ENCODE results near the gene TMEM147. TPM values are rescaled to one million over a fixed set of nuclear protein-coding genes. Genes with fewer than 3 reads are reported as not detected.

Gene TMEM147
- total RNA-seq, 2 experiments from 2014 or later, result 20.3 to 22.0 TPM

DNA sequence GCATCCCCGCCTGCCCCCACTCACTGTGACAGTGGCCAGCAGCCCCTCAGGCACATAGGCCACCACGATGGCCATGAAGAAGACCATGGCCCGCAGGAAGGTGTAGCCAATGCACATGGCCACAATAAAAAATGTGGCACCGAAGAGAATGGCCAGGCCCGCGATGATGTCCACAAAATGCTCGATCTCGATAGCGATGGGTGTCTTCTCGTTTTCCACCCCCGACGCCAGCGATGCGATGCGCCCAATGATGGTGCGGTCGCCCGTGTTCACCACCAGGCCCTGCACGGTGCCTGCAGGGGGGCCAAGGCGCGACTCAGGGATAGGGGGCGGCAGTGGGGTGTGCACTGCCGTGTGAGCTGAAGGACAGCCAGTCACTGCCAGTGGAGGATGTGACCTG is 14.4 kb downstream of the TMEM147 start:
- Mint-ChIP-seq H3K36me3 (ENCODE audit: low read depth) (no peaks in the 10 kb centered on the region), H3K4me3 (no peak overlapping the region), H3K9me3 (no peaks in the 10 kb centered on the region), H3K27me3 (peaks cover 69% of the 10 kb centered on the region), H3K4me1 (ENCODE audit: low read depth) (peaks cover 15% of the 10 kb centered on the region), H3K27ac (no peak overlapping the region)
- intact Hi-C loops (cut with DNase I, micrococcal nuclease), result loop anchor here in 1 of 2 experiments (10.0 kb wide), 1 partner anchor 115 kb away; no protein-coding TSS in a partner anchor
- TF ChIP-seq, protein P1, sequence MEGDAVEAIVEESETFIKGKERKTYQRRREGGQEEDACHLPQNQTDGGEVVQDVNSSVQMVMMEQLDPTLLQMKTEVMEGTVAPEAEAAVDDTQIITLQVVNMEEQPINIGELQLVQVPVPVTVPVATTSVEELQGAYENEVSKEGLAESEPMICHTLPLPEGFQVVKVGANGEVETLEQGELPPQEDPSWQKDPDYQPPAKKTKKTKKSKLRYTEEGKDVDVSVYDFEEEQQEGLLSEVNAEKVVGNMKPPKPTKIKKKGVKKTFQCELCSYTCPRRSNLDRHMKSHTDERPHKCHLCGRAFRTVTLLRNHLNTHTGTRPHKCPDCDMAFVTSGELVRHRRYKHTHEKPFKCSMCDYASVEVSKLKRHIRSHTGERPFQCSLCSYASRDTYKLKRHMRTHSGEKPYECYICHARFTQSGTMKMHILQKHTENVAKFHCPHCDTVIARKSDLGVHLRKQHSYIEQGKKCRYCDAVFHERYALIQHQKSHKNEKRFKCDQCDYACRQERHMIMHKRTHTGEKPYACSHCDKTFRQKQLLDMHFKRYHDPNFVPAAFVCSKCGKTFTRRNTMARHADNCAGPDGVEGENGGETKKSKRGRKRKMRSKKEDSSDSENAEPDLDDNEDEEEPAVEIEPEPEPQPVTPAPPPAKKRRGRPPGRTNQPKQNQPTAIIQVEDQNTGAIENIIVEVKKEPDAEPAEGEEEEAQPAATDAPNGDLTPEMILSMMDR (IDR thresholded peaks at IDR 0.05), result no peak
- DNase-seq (peak in 1 of 14 experiments; percentile 9), ATAC-seq (ENCODE audit: poor library complexity) (no peak)
- Histone ChIP-seq H3K27ac (ENCODE audit: low read depth in 1 of 2, low read length in 2 of 2) (no peak overlapping the region), H3K9me3 (ENCODE audit: control insufficient read depth in 1 of 2, insufficient read depth in 1 of 2, low read length in 2 of 2) (peaks cover 0 to 16% of the 10 kb centered on the region in 2 experiments), H3K4me3 (ENCODE audit: low read length) (no peak overlapping the region), H3K36me3 (ENCODE audit: insufficient read depth, low read length) (no peaks in the 10 kb centered on the region), H3K27me3 (ENCODE audit: control insufficient read depth in 1 of 2, insufficient read depth in 2 of 2, low read length in 2 of 2) (peaks cover 15 to 36% of the 10 kb centered on the region in 2 experiments), H3K4me1 (ENCODE audit: insufficient read depth, low read length) (peaks cover 17% of the 10 kb centered on the region)
- ChIA-PET POLR2A (no interaction called here), CTCF (no interaction called here)

DNA sequence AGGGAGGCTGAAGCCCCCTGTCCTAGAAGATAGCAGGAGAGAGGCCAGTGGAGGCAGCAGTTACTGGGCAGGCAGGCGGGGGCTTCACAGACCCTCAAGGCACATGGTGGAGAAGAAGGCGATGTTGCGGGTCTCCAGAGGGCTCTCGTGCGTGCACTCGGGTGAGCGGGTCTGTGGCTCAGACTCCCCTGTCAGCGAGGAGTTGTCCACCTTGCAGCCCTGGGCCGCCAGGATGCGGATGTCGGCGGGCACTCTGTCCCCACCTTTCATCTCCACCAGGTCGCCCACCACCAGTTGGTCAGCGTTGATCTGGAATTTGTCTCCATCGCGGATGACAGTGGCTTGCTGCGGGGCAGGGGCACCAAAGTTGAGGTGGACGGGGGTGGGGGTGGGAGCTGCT is 14.8 kb downstream of the TMEM147 start:
- intact Hi-C loops (cut with DNase I, micrococcal nuclease), result loop anchor here in 1 of 2 experiments (10.0 kb wide), 1 partner anchor 115 kb away; no protein-coding TSS in a partner anchor
- Histone ChIP-seq H3K36me3 (ENCODE audit: insufficient read depth, low read length) (no peaks in the 10 kb centered on the region), H3K4me3 (ENCODE audit: low read length) (no peak overlapping the region), H3K9me3 (ENCODE audit: control insufficient read depth in 1 of 2, insufficient read depth in 1 of 2, low read length in 2 of 2) (peaks cover 0 to 16% of the 10 kb centered on the region in 2 experiments), H3K27me3 (ENCODE audit: control insufficient read depth in 1 of 2, insufficient read depth in 2 of 2, low read length in 2 of 2) (peaks cover 15 to 36% of the 10 kb centered on the region in 2 experiments), H3K27ac (ENCODE audit: low read depth in 1 of 2, low read length in 2 of 2) (no peak overlapping the region), H3K4me1 (ENCODE audit: insufficient read depth, low read length) (peaks cover 17% of the 10 kb centered on the region)
- Mint-ChIP-seq H3K4me1 (ENCODE audit: low read depth) (peaks cover 15% of the 10 kb centered on the region), H3K27ac (no peak overlapping the region), H3K27me3 (peaks cover 74% of the 10 kb centered on the region), H3K36me3 (ENCODE audit: low read depth) (no peaks in the 10 kb centered on the region), H3K9me3 (no peaks in the 10 kb centered on the region), H3K4me3 (no peak overlapping the region)
- TF ChIP-seq, protein P1 (IDR thresholded peaks at IDR 0.05), result no peak
- ATAC-seq (ENCODE audit: poor library complexity) (no peak), DNase-seq (peak in 1 of 14 experiments; percentile 8)
- ChIA-PET POLR2A (no interaction called here), CTCF (interaction anchor here (0.6 kb wide), 1 partner anchor 121 kb away, joined by 4 read pairs; no protein-coding TSS in a partner anchor)

DNA sequence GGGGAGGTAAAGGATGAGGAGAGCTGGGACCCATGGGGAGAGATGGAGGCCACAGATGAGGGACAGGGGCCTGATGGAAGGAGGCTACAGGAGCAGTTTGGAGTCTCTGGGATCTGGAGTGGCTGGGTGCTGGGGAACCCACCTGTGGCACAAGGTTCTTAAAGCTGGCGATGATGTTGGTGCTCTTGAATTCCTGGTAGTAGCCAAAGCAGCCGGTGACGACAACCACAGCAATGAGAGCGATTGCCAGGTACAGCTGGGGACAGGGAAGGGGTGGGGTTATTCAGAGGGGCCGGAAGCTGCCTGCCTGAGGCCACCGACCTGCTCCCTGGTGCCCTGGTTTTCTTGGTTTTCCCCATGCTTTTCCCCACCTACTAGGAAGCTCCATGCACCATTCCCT is 15.3 kb downstream of the TMEM147 start:
- TF ChIP-seq, protein P1 (IDR thresholded peaks at IDR 0.05), result no peak
- DNase-seq (no peak), ATAC-seq (ENCODE audit: poor library complexity) (no peak)
- Histone ChIP-seq H3K27me3 (ENCODE audit: control insufficient read depth in 1 of 2, insufficient read depth in 2 of 2, low read length in 2 of 2) (peaks cover 15 to 36% of the 10 kb centered on the region in 2 experiments), H3K4me1 (ENCODE audit: insufficient read depth, low read length) (peaks cover 17% of the 10 kb centered on the region), H3K36me3 (ENCODE audit: insufficient read depth, low read length) (no peaks in the 10 kb centered on the region), H3K27ac (ENCODE audit: low read depth in 1 of 2, low read length in 2 of 2) (no peak overlapping the region), H3K9me3 (ENCODE audit: control insufficient read depth in 1 of 2, insufficient read depth in 1 of 2, low read length in 2 of 2) (peaks cover 0 to 16% of the 10 kb centered on the region in 2 experiments), H3K4me3 (ENCODE audit: low read length) (no peak overlapping the region)
- ChIA-PET CTCF (interaction anchor here (0.6 kb wide), 1 partner anchor 121 kb away, joined by 4 read pairs; no protein-coding TSS in a partner anchor), POLR2A (no interaction called here)
- Mint-ChIP-seq H3K27me3 (peaks cover 76% of the 10 kb centered on the region), H3K36me3 (ENCODE audit: low read depth) (no peaks in the 10 kb centered on the region), H3K4me1 (ENCODE audit: low read depth) (peaks cover 15% of the 10 kb centered on the region), H3K4me3 (no peak overlapping the region), H3K9me3 (no peaks in the 10 kb centered on the region), H3K27ac (no peak overlapping the region)
- intact Hi-C loops (cut with DNase I, micrococcal nuclease), result loop anchor here in 1 of 2 experiments (10.0 kb wide), 1 partner anchor 114 kb away; no protein-coding TSS in a partner anchor
